Stomach (tissue), 9 donors: ENCODE results near the gene LIMS2. TPM values are rescaled to one million over a fixed set of nuclear protein-coding genes. Genes with fewer than 3 reads are reported as not detected.

Experiments
- DNase-seq, 2 donors: peaks; one replicate each; pipeline versions ENCODE4 v3.0.0 to v3.0.0-alpha.2; 2013 to 2019
- H3K27ac ChIP-seq, 5 donors: fragments of 200-600 bp in 4 of 5; sonication (generic) in 4 of 5; one replicate each; pipeline ENCODE4 v1.5.1; 2013 to 2019; ENCODE audit warnings: mild to moderate bottlenecking in 1 of 5, moderate library complexity in 1 of 5
- H3K27me3 ChIP-seq, 3 donors: fragments of 200-600 bp; sonication (generic); one replicate each; pipeline ENCODE4 v1.5.1; 2017 to 2019; ENCODE audit warnings: mixed run types in 1 of 3
- H3K36me3 ChIP-seq, 4 donors: fragments of 200-600 bp; sonication (generic); 1 replicate in 3 of 4; 2 replicates in 1 of 4; pipeline ENCODE4 v1.5.1; 2016 to 2019
- H3K4me1 ChIP-seq, 4 donors: fragments of 200-600 bp; sonication (generic); one replicate each; pipeline ENCODE4 v1.5.1; 2016 to 2019
- H3K4me3 ChIP-seq, 4 donors: fragments of 200-600 bp; sonication (generic) in 3 of 4; one replicate each; pipeline ENCODE4 v1.5.1; 2016 to 2019; ENCODE audit warnings: mild to moderate bottlenecking in 1 of 4
- H3K9me3 ChIP-seq, 4 donors: fragments of 200-600 bp; sonication (generic); one replicate each; pipeline ENCODE4 v1.5.1; 2016 to 2019
- EP300 ChIP-seq: sonication (generic); formaldehyde crosslinking; IDR thresholded peaks from one replicate; pipeline ENCODE4 v1.6.1; 2017; ENCODE audit warnings: antibody characterized with exemption
- POLR2A ChIP-seq, 4 donors: fragments of 450-650 bp; IDR thresholded peaks; one replicate each; pipeline ENCODE4 v1.6.1; 2016; ENCODE audit warnings: antibody characterized with exemption in 4 of 4, control low read depth in 2 of 4, mild to moderate bottlenecking in 1 of 4, moderate library complexity in 1 of 4
- POLR2AphosphoS5 ChIP-seq, 3 donors: sonication (generic); formaldehyde crosslinking; IDR thresholded peaks; one replicate each; pipeline ENCODE4 v1.6.1; 2016; ENCODE audit warnings: antibody characterized with exemption in 3 of 3
- WGBS, 5 donors: extraction: QIAGEN DNeasy Blood & Tissue Kit in 3 of 5; methylation state at CpG; one replicate each; pipeline versions ENCODE4 v1.1.5 to v1.1.7; 2013 to 2018; 5-methylcytosine and 5-hydroxymethylcytosine counted together
- intact Hi-C: fragments of 100-400 bp; cut with DNase I; formaldehyde crosslinking; loops from one replicate; pipeline ENCODE4 v1.15.1; 2023; ENCODE audit warnings: low total_unique reads
- polyA plus RNA-seq, 3 donors: library from polyadenylated mRNA; stranded (reverse); fragments of 200-250 nt; gene quantifications; one replicate each; pipeline ENCODE4 v1.2.3, GENCODE V29; 2013
- total RNA-seq, 5 donors: library from RNA; depleted of rRNA; stranded (reverse); fragments of >200 nt; gene quantifications; one replicate each; pipeline versions ENCODE4 v1.1.0 to v1.2.3, GENCODE V29; 2014 to 2016
- TF ChIP-seq, protein P1 (sequence below), 7 experiments: fragments of 450-650 bp in 4 of 7; fragments of 200-600 bp in 3 of 7; sonication (generic) in 3 of 7; IDR thresholded peaks; one replicate each; pipeline ENCODE4 v1.5.1; 2016 to 2019; ENCODE audit warnings: antibody characterized with exemption in 7 of 7, control low read depth in 2 of 7, mild to moderate bottlenecking in 1 of 7
- donor health status: healthy with polysubstance abuse.
- donor health status: Bipolar disorder and iron deficiency.
- donor health status: healthy.

Gene LIMS2
- total and polyA plus RNA-seq, 8 donors = 30.3 to 94.1 (median 59.5) TPM

DNA sequence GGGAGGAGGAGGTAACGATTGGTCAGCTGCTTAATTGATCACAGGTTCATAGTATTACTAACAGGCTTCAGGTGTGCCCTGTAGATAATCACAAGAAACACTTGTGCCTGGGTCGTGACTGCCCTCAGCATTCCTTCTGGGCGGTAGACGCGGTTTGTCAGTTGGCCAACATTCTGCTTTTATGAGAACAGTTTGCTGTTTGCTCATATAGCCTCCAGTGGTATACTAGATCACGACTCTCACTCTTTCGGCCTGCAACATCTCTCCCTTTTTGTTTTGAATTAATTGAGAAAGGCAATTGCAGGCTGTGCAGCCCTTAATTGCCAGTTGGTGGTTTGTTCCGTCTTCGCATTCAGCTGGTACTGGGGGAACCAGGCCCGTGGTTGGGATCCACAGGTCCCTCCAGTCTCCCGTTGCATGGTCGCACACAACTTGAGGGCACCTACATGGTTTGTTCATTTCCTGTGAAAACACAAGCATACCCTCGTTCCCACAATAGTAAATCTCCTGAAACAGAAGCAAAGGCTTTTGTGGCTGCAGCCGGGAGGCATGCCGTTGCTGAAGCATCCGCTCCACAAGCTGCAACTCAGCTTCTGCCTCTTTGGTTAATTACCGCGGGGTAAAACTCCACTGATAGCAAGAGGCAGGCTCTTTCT lies 59.7 kb downstream of the LIMS2 start:
- Histone ChIP-seq H3K36me3 (no peaks in the 10 kb centered on the region), H3K4me1 (no peaks in the 10 kb centered on the region), H3K27me3 (peaks cover 0 to 17% (median 0%) of the 10 kb centered on the region in 3 donors), H3K27ac (no peak overlapping the region), H3K9me3 (peaks cover 0 to 37% (median 26%) of the 10 kb centered on the region in 4 donors), H3K4me3 (no peak overlapping the region)
- TF ChIP-seq EP300 (no peak), POLR2A (IDR thresholded peaks at IDR 0.05) (no peak), POLR2AphosphoS5 (IDR thresholded peaks at IDR 0.05) (no peak)
- TF ChIP-seq, protein P1, sequence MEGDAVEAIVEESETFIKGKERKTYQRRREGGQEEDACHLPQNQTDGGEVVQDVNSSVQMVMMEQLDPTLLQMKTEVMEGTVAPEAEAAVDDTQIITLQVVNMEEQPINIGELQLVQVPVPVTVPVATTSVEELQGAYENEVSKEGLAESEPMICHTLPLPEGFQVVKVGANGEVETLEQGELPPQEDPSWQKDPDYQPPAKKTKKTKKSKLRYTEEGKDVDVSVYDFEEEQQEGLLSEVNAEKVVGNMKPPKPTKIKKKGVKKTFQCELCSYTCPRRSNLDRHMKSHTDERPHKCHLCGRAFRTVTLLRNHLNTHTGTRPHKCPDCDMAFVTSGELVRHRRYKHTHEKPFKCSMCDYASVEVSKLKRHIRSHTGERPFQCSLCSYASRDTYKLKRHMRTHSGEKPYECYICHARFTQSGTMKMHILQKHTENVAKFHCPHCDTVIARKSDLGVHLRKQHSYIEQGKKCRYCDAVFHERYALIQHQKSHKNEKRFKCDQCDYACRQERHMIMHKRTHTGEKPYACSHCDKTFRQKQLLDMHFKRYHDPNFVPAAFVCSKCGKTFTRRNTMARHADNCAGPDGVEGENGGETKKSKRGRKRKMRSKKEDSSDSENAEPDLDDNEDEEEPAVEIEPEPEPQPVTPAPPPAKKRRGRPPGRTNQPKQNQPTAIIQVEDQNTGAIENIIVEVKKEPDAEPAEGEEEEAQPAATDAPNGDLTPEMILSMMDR (IDR thresholded peaks at IDR 0.05) = no peak
- peak in 1 of 2 donors; percentile 14 for DNase-seq
- WGBS, 5 donors = 72 to 76% (median 75%) methylated on average over 18 of the region's 18 CpGs
- intact Hi-C loops = no loop called here

DNA sequence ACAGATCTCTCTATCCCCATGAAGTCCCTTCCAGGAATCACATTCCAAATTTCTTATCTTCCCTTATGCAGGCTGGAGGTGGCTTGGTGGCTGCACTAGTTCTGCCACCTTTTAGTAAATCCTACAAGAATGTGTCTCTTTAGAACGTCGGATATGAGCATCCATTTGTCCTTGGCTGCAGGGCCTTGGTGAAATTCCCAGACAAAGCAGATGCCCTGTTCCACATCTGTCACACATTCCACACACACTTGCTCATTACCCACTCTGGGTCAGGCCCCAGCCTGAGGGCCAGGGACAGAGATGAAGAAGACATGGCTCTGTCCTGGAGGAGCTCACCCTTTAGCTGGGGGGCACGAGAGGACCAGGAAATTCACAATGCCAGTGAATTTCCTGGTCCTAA lies 60.6 kb downstream of the LIMS2 start:
- H3K36me3 ChIP-seq = no peaks in the 10 kb centered on the region
- H3K27me3 ChIP-seq = peaks cover 0 to 11% (median 0%) of the 10 kb centered on the region in 3 donors
- intact Hi-C loops = no loop called here
- no peaks in the 10 kb centered on the region for H3K4me1 ChIP-seq
- H3K4me3 ChIP-seq = no peak overlapping the region
- 67 to 84% (median 74%) methylated on average over 3 of the region's 3 CpGs for WGBS, 5 donors
- H3K27ac ChIP-seq = no peak overlapping the region
- DNase-seq = peak in 1 of 2 donors; percentile 3
- H3K9me3 ChIP-seq = peaks cover 0 to 39% (median 26%) of the 10 kb centered on the region in 4 donors
- TF ChIP-seq, protein P1 (IDR thresholded peaks at IDR 0.05) = no peak
- TF ChIP-seq POLR2AphosphoS5 (IDR thresholded peaks at IDR 0.05) (no peak), EP300 (no peak), POLR2A (IDR thresholded peaks at IDR 0.05) (no peak)

DNA sequence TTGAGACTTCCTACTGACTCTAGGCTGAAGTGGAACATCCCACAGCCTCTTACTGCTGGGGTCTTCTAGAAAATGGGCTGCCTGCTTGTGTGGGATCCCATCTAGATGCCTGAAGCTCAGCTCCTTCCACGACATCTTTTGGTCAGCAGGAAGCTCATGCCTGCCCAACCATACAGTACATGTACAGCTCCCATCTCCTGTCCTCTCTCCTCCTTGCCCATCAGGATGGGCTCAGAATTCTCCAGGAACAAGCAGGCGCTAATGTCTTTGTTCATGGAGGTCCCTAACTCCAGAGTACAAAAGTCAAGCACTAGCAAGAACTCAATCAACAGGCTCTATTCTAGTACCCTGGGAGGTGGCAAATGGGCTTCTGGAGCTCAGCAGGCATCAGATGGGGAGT lies 61.1 kb downstream of the LIMS2 start:
- peaks cover 0 to 39% (median 26%) of the 10 kb centered on the region in 4 donors for H3K9me3 ChIP-seq
- H3K4me3 ChIP-seq = no peak overlapping the region
- intact Hi-C loops = no loop called here
- peaks cover 0 to 9% (median 0%) of the 10 kb centered on the region in 3 donors for H3K27me3 ChIP-seq
- no peak overlapping the region for H3K27ac ChIP-seq
- no peaks in the 10 kb centered on the region for H3K36me3 ChIP-seq
- no peaks in the 10 kb centered on the region for H3K4me1 ChIP-seq
- TF ChIP-seq, protein P1 (IDR thresholded peaks at IDR 0.05) = no peak
- no peak for TF ChIP-seq POLR2AphosphoS5 (IDR thresholded peaks at IDR 0.05)
- no peak for TF ChIP-seq POLR2A (IDR thresholded peaks at IDR 0.05)
- 82 to 100% (median 88%) methylated on average over 2 of the region's 2 CpGs for WGBS, 5 donors
- no peak for DNase-seq

DNA sequence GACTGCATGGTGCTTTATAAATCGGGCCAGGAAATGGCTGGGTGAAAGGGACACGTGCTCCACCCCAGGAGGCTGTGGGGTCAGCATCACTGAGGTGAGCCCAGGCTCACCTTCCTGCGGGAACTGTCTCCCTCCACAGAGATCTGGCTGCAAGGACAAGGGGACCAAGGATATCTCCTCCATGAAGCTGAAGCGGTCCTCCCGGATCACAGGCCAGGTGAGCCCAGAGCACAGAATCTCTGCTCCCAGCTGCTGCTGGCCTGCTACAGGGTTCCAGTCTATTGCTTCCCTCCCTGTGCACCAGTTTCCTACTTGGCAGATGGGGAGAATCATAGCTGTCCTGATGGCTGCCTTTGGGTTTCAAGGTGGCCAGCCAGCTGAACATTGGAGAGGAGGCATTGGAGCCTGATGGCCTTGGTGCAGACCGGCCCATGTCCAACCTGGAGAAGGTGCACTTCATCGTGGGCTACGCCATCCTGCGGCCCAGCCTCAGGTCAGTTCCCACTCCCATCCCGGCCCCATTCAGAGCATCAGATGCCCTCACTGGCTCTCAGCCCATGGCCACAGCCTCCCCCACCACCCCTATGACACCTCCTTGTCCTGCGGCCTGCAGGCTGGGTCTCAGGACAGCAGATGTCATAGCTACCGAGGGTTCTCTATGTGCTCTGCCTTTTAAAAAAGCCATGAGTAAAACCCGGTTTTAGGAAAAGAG lies 63.1 kb downstream of the LIMS2 start:
- no peak overlapping the region for H3K27ac ChIP-seq
- H3K4me1 ChIP-seq = no peaks in the 10 kb centered on the region
- DNase-seq = peak in 1 of 2 donors; percentile 8
- peaks cover 0 to 5% (median 0%) of the 10 kb centered on the region in 3 donors for H3K27me3 ChIP-seq
- WGBS, 5 donors = 82 to 94% (median 90%) methylated on average over 8 to 13 of the region's 13 CpGs
- intact Hi-C loops = no loop called here
- no peak overlapping the region for H3K4me3 ChIP-seq
- TF ChIP-seq POLR2A (IDR thresholded peaks at IDR 0.05) (no peak), POLR2AphosphoS5 (IDR thresholded peaks at IDR 0.05) (no peak), EP300 (no peak)
- TF ChIP-seq, protein P1 (IDR thresholded peaks at IDR 0.05) = no peak
- H3K36me3 ChIP-seq = no peaks in the 10 kb centered on the region
- peaks cover 0 to 39% (median 26%) of the 10 kb centered on the region in 4 donors for H3K9me3 ChIP-seq
